ENCODE data around the gene AUH.
A peak's percentile ranks its signal among the peaks of the same experiment; 100 is the strongest.

AUH gene

GRCh38 chr9:91336786-91337185 is 24.9 kb downstream of the AUH start:
- no peak for DNase-seq

- DNase-seq, result peak; percentile 5
Observed at GRCh38 chr9:91334053-91334452, 27.7 kb downstream of the AUH start.

- DNase-seq, result no peak
Observed at GRCh38 chr9:91333551-91333950, 28.2 kb downstream of the AUH start.

GRCh38 chr9:91332546-91333231 is 29.0 kb downstream of the AUH start:
- DNase-seq, result peak; percentile 3

- no peak for DNase-seq
Observed at GRCh38 chr9:91331849-91332248, 29.9 kb downstream of the AUH start.

- no peak for DNase-seq
Observed at GRCh38 chr9:91328186-91328585, 33.5 kb downstream of the AUH start.

- no peak for DNase-seq
Observed at GRCh38 chr9:91321691-91322090, 40.0 kb downstream of the AUH start.

GRCh38 chr9:91320299-91320698 is 41.4 kb downstream of the AUH start:
- DNase-seq, result no peak

- DNase-seq, result no peak
Observed at GRCh38 chr9:91316093-91316492, 45.6 kb downstream of the AUH start.

GRCh38 chr9:91315191-91315590 is 46.5 kb downstream of the AUH start:
- no peak for DNase-seq

- peak; percentile 29 for DNase-seq
Observed at GRCh38 chr9:91312717-91313325, 48.9 kb downstream of the AUH start.

GRCh38 chr9:91310037-91310436 is 51.7 kb downstream of the AUH start:
- no peak for DNase-seq

- no peak for DNase-seq
Observed at GRCh38 chr9:91308191-91308590, 53.5 kb downstream of the AUH start.

- no peak for DNase-seq
Observed at GRCh38 chr9:91307279-91307678, 54.4 kb downstream of the AUH start.

- DNase-seq, result no peak
Observed at GRCh38 chr9:91306296-91306630, 55.5 kb downstream of the AUH start.

GRCh38 chr9:91305596-91306295 is 56.0 kb downstream of the AUH start:
- DNase-seq, result no peak

- no peak for DNase-seq
Observed at GRCh38 chr9:91303741-91304415, 57.8 kb downstream of the AUH start.

GRCh38 chr9:91302831-91303230 is 58.9 kb downstream of the AUH start:
- DNase-seq, result peak; percentile 84

GRCh38 chr9:91301161-91301560 is 60.6 kb downstream of the AUH start:
- peak; percentile 31 for DNase-seq

GRCh38 chr9:91298311-91298710 is 63.4 kb downstream of the AUH start:
- DNase-seq, result peak; percentile 31

- no peak for DNase-seq
Observed at GRCh38 chr9:91297306-91297705, 64.4 kb downstream of the AUH start.

GRCh38 chr9:91296354-91296753 is 65.4 kb downstream of the AUH start:
- DNase-seq, result no peak

- DNase-seq, result no peak
Observed at GRCh38 chr9:91295357-91295756, 66.4 kb downstream of the AUH start.

GRCh38 chr9:91291866-91292265 is 69.9 kb downstream of the AUH start:
- peak; percentile 44 for DNase-seq
